Measurements from ENCODE around the gene CCDC7.
"Not testable (repeated sequence)": the region's sequence is repeated elsewhere in the genome, so short reads cannot be mapped to it uniquely, and the experiment has no call there.

The CCDC7 gene

DNA sequence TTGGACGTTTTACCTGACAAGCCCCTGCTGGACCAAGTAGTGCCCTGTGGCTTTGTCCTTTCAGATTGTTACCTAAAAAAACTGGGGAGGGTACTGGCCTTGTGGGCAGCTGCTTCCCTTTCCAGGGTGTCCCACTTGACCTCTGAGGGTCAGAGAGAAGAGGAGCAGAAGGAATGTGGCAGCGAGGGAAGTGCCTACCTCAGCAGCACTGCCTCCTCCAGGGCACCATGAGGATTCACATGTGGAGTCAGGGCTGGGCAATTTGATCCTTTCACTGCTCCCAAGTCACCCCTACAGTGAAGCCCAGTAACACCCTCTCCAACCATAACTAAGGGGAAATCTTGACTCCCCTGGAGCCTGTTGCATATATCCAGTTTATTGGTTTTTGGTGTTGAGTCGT, 447.5 kb downstream of the CCDC7 start:
- TF ChIP-seq, protein P1, sequence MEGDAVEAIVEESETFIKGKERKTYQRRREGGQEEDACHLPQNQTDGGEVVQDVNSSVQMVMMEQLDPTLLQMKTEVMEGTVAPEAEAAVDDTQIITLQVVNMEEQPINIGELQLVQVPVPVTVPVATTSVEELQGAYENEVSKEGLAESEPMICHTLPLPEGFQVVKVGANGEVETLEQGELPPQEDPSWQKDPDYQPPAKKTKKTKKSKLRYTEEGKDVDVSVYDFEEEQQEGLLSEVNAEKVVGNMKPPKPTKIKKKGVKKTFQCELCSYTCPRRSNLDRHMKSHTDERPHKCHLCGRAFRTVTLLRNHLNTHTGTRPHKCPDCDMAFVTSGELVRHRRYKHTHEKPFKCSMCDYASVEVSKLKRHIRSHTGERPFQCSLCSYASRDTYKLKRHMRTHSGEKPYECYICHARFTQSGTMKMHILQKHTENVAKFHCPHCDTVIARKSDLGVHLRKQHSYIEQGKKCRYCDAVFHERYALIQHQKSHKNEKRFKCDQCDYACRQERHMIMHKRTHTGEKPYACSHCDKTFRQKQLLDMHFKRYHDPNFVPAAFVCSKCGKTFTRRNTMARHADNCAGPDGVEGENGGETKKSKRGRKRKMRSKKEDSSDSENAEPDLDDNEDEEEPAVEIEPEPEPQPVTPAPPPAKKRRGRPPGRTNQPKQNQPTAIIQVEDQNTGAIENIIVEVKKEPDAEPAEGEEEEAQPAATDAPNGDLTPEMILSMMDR (conservative IDR thresholded peaks at IDR 0.05), result no peak
- no peak overlapping the region for H3K27ac ChIP-seq

DNA sequence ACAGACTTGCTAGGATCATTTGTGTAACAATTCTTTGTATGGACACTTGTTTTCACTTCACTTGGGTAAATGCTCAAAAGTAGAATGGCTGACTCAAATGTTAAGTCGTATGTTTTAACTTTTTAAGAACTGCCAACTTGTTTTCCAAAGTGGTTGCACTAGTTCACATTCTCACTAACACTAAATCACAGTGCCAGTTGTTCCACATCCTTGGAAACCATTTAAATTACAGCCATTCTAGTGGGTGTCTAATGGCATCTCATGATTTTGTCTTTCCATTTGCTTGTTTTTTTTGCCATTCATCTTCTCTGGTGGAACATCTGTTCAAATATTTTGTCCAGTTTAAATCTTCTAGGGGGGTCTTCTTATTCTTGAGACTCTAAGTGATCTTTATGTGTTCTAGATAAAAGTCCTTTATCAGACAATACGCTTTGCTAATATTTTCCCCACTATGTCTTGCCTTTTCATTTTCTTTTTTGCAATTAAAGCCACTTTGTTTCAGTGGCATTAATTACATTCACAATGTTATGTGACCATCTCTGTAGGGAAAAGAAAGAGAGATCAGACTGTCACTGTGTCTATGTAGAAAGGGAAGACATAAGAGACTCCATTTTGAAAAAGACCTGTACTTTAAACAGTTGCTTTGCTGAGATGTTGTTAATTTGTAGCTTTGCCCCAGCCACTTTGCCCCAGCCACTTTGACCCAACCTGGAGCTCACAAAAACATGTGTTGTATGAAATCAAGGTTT, 448.1 kb downstream of the CCDC7 start:
- H3K27ac ChIP-seq, result no peak overlapping the region
- TF ChIP-seq, protein P1 (conservative IDR thresholded peaks at IDR 0.05), result no peak

DNA sequence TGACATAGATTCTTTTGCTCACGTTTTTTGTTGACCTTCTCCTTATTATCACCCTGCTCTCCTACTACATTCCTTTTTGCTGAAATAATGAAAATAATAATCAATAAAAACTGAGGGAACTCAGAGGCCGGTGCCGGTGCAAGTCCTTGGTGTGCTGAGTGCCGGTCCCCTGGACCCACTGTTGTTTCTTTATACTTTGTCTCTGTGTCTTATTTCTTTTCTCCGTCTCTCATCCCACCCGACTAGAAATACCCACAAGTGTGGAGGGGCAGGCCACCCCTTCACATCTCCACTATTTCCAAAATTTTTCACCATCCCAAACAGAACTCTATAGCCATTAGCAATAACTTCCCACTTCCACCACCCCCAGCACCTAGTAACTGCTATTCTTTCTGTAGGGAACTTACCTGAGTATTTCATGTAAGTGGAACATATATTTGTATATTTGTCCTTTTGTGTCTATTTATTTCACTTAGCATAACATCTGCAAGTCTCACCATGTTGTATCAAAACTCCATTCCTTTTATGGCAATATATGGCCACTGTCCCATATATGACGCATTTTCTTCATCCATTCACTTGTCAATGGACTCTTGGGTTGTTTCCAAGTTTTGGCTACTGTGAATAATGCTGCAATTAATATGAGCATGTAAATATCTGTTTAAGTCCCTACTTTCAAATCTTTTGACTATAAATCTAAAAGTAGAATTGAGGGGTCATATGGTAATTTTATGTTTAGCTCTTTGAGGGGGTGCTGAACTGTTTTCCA, 449.4 kb downstream of the CCDC7 start:
- not testable (repeated sequence) for H3K27ac ChIP-seq

DNA sequence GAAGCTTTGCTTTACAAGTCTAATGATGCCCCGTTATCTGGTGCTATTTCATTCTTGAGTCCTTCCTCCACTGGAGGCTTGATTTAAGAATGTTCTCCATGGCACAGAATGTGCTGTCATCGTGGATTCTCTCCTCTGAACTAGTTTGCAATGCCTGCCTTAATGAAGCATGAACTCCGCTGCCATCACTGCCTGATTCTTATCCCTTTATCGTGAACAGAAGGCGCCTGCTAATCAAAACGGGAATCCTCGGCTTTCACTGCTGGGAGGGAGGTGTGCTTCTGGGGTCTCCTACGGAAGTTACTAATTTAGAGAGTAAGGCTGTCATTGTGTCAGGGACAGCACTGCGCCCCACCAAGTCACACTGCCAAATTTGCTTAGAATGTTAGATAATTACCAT, 455.9 kb downstream of the CCDC7 start:
- TF ChIP-seq, protein P1 (conservative IDR thresholded peaks at IDR 0.05), result no peak
- H3K27ac ChIP-seq, result no peak overlapping the region

DNA sequence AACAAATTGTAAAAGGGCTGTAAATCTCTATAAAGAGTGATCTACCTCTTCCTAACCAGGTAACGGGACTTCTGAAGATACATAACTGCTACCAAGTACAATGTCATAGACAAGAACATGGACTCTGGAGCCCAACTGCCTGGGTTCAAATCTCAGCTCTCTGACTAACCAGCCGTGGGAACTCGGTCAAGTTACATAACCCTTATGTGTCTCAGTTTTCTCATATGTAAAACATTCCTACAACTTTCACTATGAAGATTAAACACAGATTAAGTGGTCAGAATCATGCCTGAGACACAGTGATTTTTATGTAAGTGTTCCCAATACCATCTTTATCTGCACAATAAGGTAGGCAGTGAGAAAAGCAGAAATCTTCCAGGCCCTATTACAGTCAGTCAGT, 459.5 kb downstream of the CCDC7 start:
- H3K27ac ChIP-seq, result no peak overlapping the region
- TF ChIP-seq, protein P1 (conservative IDR thresholded peaks at IDR 0.05), result no peak

DNA sequence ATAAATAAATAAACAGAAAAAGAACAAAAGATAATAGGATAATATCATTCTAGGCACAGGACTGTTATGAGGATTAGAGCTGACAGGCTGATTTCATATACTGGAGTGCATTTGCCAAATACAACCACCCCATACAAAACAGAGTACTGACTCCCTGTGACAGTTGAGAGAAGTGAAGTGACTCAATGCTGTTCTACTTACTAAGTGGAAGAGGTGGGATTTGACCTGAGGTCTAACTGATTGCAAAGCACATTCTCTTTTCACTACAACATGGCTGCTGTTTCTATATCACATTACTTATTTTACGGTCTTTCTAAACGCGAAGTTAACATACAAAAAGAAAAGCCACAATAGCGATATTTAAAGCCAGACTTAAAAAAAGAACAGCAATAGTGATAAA, 460.7 kb downstream of the CCDC7 start:
- no peak overlapping the region for H3K27ac ChIP-seq
- TF ChIP-seq, protein P1 (conservative IDR thresholded peaks at IDR 0.05), result no peak

DNA sequence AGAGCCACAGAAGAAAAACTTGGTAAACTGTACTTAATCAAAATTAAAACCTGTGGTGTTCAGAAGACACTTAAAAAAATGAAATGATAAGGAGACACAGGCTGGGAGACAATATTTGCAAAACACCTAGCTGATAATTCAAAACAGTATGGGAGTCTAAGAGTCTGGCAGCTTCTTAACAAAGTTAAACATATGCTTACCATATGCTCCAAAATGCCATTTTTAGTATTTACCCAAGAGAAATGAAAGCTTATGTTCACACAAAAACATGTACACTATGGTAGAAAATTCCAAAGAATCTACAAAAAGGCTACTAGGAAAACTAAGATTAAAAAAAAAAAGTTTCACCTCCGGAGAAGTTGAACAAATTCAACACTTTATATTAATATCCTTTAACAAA, 463.5 kb downstream of the CCDC7 start:
- H3K27ac ChIP-seq, result no peak overlapping the region

DNA sequence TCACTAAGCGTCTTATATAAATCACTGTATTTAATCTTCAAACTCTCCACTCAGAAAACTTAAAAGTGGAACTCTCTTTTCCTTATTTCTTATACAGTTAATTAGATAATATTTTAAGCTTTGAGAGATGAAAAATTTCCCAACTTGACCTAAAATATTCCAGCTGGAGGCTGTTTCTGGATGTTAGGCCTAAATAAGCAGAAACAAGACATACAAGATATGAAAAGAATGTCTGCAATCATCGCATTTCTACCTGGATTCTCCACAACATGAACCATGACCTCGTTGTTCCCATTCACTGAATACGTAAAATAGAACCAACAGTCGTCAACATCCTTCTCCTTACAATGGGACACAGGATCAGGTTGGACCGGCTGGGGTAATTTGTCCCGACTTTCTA, 464.0 kb downstream of the CCDC7 start:
- H3K27ac ChIP-seq, result not testable (repeated sequence)

More for the DNA sequence above, 463.5 kb downstream of the CCDC7 start:
- TF ChIP-seq, protein P1 (conservative IDR thresholded peaks at IDR 0.05), result no peak

Data from VCaP (cell line).